Pancreas (tissue), 10 donors: ENCODE measurements around the gene CFAP46. TPM values are rescaled to one million over a fixed set of nuclear protein-coding genes. Genes with fewer than 3 reads are reported as not detected.

Experiments used
- ATAC-seq, 4 donors: fragments of 200-7000 bp; cut with Tn5 transposase; one replicate each; pipeline versions ENCODE4 v1.8.0 to v1.9.1; 2020; ENCODE audit warnings: mild to moderate bottlenecking in 4 of 4, moderate library complexity in 4 of 4
- DNase-seq, 6 donors: peaks; one replicate each; pipeline ENCODE4 v3.0.0-alpha.2; 2020
- FAIRE-seq: peaks from 2 replicates; lab custom pipeline; 2012; peaks lifted over from hg19 to GRCh38; lab: Jason Lieb, UNC
- H3K27ac ChIP-seq, 4 donors: fragments of 200-600 bp; sonication (generic); 1 replicate in 3 of 4; 2 replicates in 1 of 4; pipeline versions ENCODE4 v1.5.0 to v1.8.0; 2020
- H3K27me3 ChIP-seq, 4 donors: fragments of 200-600 bp; one replicate each; pipeline ENCODE4 v1.8.0; 2021
- H3K36me3 ChIP-seq, 3 donors: fragments of 200-600 bp; sonication (generic) in 1 of 3; one replicate each; pipeline versions ENCODE4 v1.5.0 to v1.8.0; 2020 to 2021
- H3K4me1 ChIP-seq, 3 donors: fragments of 200-600 bp; one replicate each; pipeline ENCODE4 v1.8.0; 2021
- H3K4me3 ChIP-seq, 4 donors: fragments of 200-600 bp; sonication (generic) in 2 of 4; one replicate each; pipeline versions ENCODE4 v1.5.0 to v1.8.0; 2020 to 2021
- H3K9me3 ChIP-seq, 4 donors: fragments of 200-600 bp; one replicate each; pipeline ENCODE4 v1.8.0; 2021
- CTCF ChIP-seq, 4 donors: fragments of 200-600 bp; sonication (generic) in 3 of 4; IDR thresholded peaks; one replicate each; pipeline versions ENCODE4 v1.5.0 to v1.8.0; 2021; ENCODE audit warnings: antibody characterized with exemption in 4 of 4
- WGBS, 2 donors: extraction: QIAGEN DNeasy Blood & Tissue Kit; methylation state at CpG; one replicate each; pipeline ENCODE4 v1.1.7; 2013; 5-methylcytosine and 5-hydroxymethylcytosine counted together
- intact Hi-C, 3 donors: fragments of 100-400 bp; cut with DNase I; formaldehyde crosslinking; loops; one replicate each; pipeline versions ENCODE4 v1.11.1 to v1.14.2; 2022
- polyA plus RNA-seq, 2 donors: library from polyadenylated mRNA; stranded (reverse); fragments of 200-250 nt; gene quantifications; one replicate each; pipeline ENCODE4 v1.2.3, GENCODE V29; 2013
- total RNA-seq, 6 donors: library from RNA; stranded (reverse); fragmentation: NEBNext Ultra II Directional in 4 of 6; extraction: Animal tissue kit (Norgen Biotek cat#: 25700) in 4 of 6; gene quantifications; one replicate each; pipeline versions ENCODE4 v1.2.1 to v1.2.4, GENCODE V29; 2021 to 2023
- donor health status: healthy with polysubstance abuse.
- donor health status: DM: no; HTN: no; CAD: no; lungs with moderate emphysema.
- donor health status: DM: no; HTN: no; CAD: no.
- donor health status: control.
- donor health status: control.
- donor health status: Bipolar disorder and iron deficiency.
- donor health status: DM: yes; HTN: yes; CAD: no.
- donor health status: DM: no; HTN: no; CAD: no.
- donor health status: DM: no; HTN: no; CAD: no.
- donor health status: DM: yes; HTN: yes; CAD: no.

CFAP46 gene
- total and polyA plus RNA-seq, 8 donors: 0.39 to 1.6 (median 1.0) TPM

GRCh38 chr10:132948351-132948750 lies 6.0 kb upstream of the CFAP46 start:
- WGBS, 2 donors: 65 to 76% methylated on average over 10 of the region's 10 CpGs
- TF ChIP-seq CTCF (IDR thresholded peaks at IDR 0.05): no peak
- no peaks in the 10 kb centered on the region for H3K4me1 ChIP-seq
- intact Hi-C loops: loop anchor here in 1 of 3 donors (10.0 kb wide), 1 partner anchor 176 kb away; no protein-coding TSS in a partner anchor
- H3K27me3 ChIP-seq: peaks cover 0 to 5% (median 2%) of the 10 kb centered on the region in 4 donors
- H3K27ac ChIP-seq: no peak overlapping the region
- H3K36me3 ChIP-seq: no peaks in the 10 kb centered on the region
- ATAC-seq (no peak), DNase-seq (no peak), FAIRE-seq (no peak)
- no peaks in the 10 kb centered on the region for H3K9me3 ChIP-seq
- no peak overlapping the region for H3K4me3 ChIP-seq

- Histone ChIP-seq H3K9me3 (no peaks in the 10 kb centered on the region), H3K36me3 (no peaks in the 10 kb centered on the region), H3K27me3 (peaks cover 0 to 2% (median 0%) of the 10 kb centered on the region in 4 donors), H3K27ac (no peak overlapping the region), H3K4me1 (peaks cover 0 to 2% (median 0%) of the 10 kb centered on the region in 3 donors), H3K4me3 (no peak overlapping the region)
- no peak for ATAC-seq
- no peak for TF ChIP-seq CTCF (IDR thresholded peaks at IDR 0.05)
- intact Hi-C loops: loop anchor here in 1 of 3 donors (10.0 kb wide), 1 partner anchor 177 kb away; no protein-coding TSS in a partner anchor
- 46 to 68% methylated on average over 6 of the region's 6 CpGs for WGBS, 2 donors
- FAIRE-seq: no peak
- no peak for DNase-seq
Measured at GRCh38 chr10:132947843-132948242, 5.5 kb upstream of the CFAP46 start.

- Histone ChIP-seq H3K27ac (no peak overlapping the region), H3K9me3 (no peaks in the 10 kb centered on the region), H3K36me3 (no peaks in the 10 kb centered on the region), H3K4me3 (no peak overlapping the region), H3K4me1 (peaks cover 0 to 6% (median 0%) of the 10 kb centered on the region in 3 donors), H3K27me3 (no peaks in the 10 kb centered on the region)
- TF ChIP-seq CTCF (IDR thresholded peaks at IDR 0.05): no peak
- DNase-seq (no peak), FAIRE-seq (no peak), ATAC-seq (no peak)
- intact Hi-C loops: loop anchor here in 1 of 3 donors (10.0 kb wide), 1 partner anchor 178 kb away; no protein-coding TSS in a partner anchor
- WGBS, 2 donors: 42% methylated on average over 5 of the region's 5 CpGs
Measured at GRCh38 chr10:132946806-132947546, 4.6 kb upstream of the CFAP46 start.

- intact Hi-C loops: loop anchor here in 1 of 3 donors (10.0 kb wide), 1 partner anchor 178 kb away; no protein-coding TSS in a partner anchor
- 50 to 53% methylated on average over 8 to 9 of the region's 9 CpGs for WGBS, 2 donors
- Histone ChIP-seq H3K27ac (no peak overlapping the region), H3K9me3 (no peaks in the 10 kb centered on the region), H3K27me3 (no peaks in the 10 kb centered on the region), H3K4me3 (no peak overlapping the region), H3K36me3 (no peaks in the 10 kb centered on the region), H3K4me1 (peaks cover 0 to 6% (median 0%) of the 10 kb centered on the region in 3 donors)
- ATAC-seq: no peak
- DNase-seq: peak in 1 of 6 donors; percentile 47
- no peak for TF ChIP-seq CTCF (IDR thresholded peaks at IDR 0.05)
- no peak for FAIRE-seq
Measured at GRCh38 chr10:132946311-132946710, 3.9 kb upstream of the CFAP46 start.

- H3K27me3 ChIP-seq: no peaks in the 10 kb centered on the region
- no peaks in the 10 kb centered on the region for H3K36me3 ChIP-seq
- no peak for TF ChIP-seq CTCF (IDR thresholded peaks at IDR 0.05)
- intact Hi-C loops: loop anchor here in 1 of 3 donors (10.0 kb wide), 1 partner anchor 179 kb away; no protein-coding TSS in a partner anchor
- FAIRE-seq (no peak), ATAC-seq (no peak), DNase-seq (no peak)
- no peak overlapping the region for H3K4me3 ChIP-seq
- H3K27ac ChIP-seq: no peak overlapping the region
- 47 to 49% methylated on average over 5 of the region's 5 CpGs for WGBS, 2 donors
- no peaks in the 10 kb centered on the region for H3K9me3 ChIP-seq
- peaks cover 0 to 6% (median 0%) of the 10 kb centered on the region in 3 donors for H3K4me1 ChIP-seq
Measured at GRCh38 chr10:132945894-132946255, 3.5 kb upstream of the CFAP46 start.
